Stimulated activated CD8-positive, alpha-beta memory T cell treated with anti-CD3 and anti-CD28 coated beads, Interleukin-2, amount 100 ng/mL, for 1 hour (primary cell): Measurements from ENCODE around the gene SESN1.
"Not testable (repeated sequence)": the region's sequence is repeated elsewhere in the genome, so short reads cannot be mapped to it uniquely, and the experiment has no call there.

Experiments
- DNase-seq, 2 donors: peaks; one replicate each; pipeline ENCODE4 v3.0.0-alpha.2; 2020; ENCODE audit warnings: low read depth in 2 of 2

Gene SESN1

DNA sequence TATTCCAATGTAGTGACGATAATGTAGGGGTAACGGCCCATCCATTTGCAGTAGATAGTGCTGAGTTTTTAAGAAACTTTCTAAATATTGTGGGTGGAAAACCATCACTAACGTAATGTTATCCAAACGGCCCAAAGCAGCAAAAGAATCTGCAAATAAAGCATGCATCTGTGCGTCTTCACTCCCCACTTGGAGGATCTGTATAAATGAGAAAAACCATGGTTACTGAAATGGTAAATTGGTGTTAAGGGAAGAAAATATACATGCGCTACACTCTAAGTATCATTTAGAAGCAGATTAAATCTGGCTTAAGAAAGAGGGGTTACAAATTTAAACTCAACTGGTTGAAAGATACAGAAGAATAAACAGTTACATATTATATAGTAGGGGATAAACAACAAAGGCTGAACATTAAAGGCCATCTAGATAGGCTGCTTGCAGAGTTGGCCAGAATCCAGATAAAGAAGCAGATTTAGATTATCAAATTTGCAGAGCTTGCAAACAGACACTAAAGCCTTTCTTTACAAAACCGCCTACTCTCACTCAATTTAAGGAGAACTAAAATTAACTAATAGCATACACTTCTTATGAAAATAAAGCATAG, 93.3 kb downstream of the SESN1 start:
- DNase-seq = no peak

DNA sequence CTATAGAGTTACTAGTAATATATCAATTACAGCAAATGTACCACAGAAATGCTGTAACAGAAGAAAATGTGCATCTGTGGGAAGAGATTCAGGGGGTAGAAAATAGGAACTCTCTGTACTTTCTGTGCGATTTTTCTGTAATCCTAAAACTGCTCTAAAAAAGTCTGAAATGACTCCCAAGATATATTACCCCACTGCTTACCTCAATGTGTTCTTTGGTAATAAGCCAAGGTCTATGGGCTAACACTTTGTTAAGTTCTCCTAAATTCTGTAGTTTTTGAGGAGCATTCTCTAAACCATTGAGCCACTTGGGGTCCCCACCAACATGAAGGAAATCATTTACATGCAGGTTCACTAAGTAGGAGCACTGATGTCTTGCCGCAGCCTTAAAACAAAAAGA, 94.4 kb downstream of the SESN1 start:
- no peak for DNase-seq

DNA sequence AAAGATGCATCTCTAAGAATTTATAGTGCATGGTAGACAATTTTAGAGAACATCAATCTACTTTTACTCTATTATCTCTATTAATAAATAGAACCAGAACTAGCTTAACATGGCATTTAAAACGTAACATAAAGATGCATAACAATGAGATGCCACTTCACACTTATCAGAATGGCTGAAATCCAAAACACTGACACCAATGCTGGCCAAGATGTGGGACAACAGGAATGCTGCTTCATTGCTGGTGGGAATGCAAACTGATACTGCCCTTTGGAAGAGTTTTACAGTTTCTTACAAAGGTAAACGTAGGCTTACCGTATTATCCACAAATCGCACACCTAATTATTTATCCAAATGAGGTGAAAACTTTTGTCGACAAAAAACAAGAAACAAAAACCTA, 95.2 kb downstream of the SESN1 start:
- no peak for DNase-seq

DNA sequence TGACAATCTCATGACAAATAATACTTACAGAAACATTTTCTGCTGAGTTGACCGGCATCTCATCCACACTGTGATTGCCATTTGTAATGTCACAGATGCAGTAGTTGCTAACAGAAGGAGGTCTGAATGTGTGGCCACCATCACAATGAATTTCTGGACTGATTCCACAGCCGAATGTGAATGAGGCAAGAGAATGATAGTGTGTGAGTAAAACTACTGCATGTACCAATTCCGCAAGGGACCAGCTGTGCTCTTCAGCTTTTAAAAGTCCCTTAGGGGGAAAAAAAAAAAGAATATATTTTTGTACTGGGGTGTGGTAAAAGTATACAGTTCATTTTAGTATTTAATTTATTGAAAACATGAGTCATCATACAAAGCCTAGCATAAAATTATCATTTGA, 96.2 kb downstream of the SESN1 start:
- DNase-seq = no peak

DNA sequence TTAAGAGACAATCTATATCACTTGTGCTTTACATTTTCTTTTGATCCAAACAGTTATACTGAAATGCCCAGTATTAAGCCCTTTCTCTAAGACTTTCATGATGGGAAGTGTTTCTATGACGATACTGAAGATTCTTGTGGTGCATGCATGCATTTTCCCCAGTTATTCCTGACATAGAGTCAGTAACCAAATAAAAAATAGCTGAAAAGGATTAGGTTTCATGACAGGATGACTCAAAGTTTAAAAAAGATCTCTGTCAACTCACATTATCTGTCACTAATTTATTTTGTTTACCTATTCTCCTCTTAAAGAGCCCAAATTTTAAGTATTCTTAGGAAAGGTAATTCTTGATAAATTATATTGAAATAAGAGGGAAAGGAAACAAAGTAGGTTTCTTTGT, 98.4 kb downstream of the SESN1 start:
- no peak for DNase-seq

DNA sequence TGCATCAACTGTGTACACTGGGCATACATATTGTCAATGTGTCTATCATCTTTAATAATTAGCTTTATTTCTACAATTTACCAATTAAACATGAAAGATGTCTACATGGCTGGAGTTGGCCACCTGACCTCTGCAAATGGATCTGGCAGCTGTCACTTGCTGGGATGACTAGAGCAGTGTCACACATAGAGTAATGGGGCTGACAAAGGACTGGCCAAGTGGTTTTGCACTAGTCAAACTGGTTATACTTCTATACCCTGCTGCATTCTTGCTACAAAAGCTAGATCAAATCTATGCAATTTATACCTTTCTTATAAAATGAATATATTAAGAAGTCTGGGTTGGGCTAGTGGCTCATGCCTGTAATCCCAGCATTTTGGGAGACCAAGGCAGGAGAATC, 99.3 kb downstream of the SESN1 start:
- DNase-seq = no peak

DNA sequence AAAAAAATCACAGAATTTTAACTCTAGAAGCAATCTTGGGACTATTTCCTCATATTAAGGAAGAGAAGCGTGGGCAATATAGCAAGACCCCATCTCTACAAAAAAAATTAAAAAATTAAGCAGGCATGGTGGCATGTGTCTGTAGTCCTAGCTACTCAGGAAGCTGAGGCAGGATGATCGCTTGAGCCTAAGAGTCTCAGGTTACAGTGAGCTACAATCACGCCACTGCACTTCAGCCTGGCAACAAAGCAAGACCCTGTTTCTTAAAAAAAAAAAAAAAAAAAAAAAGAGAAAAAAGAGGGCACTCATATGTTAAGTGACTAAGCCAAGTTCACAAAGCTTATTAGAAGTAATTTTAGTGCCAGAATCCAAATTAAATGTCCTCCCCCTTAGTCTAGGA, 100.8 kb downstream of the SESN1 start:
- no peak for DNase-seq

DNA sequence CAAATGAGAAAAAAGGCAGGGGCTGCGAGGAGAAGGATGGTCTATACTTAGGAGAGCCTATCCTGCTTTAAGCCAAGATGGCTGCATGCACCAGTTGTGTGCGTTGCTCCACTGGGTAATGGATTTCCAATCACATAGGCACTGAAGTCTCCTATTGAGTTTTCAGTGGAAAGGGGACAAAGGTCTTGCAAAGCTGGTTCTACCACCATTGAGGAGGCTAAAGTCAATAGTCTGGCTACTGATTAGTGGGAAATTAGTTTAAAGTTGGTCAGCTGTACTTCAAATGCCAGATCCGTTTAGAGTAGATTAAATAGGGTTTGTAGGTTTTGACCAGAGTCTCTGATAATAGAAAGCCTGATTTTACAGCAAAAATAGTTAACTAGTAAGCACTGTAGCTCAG, 104.9 kb downstream of the SESN1 start:
- no peak for DNase-seq

DNA sequence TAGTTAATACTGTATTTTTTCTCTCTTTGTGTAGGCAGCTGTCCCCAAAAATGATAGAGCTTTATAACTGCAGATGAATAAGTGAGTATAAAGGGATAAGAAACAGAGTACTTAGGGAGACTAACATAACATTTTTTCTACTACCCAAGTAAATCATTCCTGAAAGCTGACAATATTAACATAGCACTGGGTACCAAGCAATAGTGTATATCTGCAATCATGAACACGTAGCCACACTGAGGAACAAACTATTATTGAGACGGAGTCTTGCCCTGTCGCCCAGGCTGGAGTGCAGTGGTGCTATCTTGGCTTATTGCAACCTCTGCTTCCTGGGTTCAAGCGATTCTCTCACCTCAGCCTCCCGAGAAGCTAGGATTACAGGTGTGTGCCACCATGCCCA, 105.9 kb downstream of the SESN1 start:
- no peak for DNase-seq

DNA sequence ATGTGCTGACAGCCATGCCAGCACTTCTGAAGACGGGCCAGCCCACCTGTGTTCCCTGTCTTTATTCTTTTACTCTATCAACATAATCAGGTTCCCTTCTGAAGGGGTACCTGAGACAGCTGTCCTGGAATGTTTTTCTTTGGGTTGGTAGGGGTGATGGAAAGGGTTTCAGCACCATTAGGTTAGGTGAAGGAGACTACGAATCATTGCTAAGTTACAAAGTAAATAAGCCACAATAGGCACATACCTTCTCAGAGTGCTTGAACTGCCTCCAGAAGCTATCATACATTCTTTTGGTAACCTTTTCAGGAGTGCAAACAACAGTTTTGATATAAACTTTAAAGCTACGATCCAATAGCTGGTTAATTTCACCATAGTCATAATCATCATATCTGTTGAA, 106.3 kb downstream of the SESN1 start:
- no peak for DNase-seq

DNA sequence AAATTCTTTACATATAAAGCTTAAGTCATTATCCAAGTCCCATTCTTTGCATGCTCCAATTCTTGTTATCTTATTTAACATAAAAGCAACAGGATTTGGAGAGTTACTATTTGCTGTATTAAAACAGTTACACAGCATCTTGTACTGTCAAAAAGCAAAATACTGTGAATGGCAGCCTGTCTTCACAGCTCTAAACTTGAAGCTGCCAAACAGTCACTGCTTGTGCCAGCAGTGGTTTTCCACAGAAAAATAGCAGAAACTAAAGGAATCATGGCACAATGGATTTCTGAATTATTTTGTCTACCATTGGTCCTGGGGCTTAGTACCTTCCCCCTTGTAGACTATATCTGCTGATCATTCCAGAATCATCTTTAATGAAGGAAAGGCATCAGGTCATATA, 107.5 kb downstream of the SESN1 start:
- no peak for DNase-seq

DNA sequence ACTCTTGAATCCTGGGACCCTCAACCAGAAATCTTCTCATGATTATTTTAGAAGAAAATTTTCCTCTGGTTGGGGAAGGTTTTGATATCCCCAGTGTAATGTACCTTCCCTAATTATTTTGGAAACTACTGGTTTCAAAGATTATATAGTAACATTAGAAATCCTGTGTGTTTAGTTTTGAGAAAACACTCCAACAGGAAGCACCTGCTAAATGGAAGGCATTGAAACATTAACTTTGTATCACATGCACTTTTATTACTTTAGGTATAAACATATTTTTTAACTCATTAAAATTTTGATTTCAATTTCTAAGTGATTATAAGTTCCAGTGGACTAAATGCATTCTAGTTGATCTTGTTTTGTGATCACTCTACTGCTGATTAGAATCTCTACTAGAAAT, 109.3 kb downstream of the SESN1 start:
- no peak for DNase-seq

DNA sequence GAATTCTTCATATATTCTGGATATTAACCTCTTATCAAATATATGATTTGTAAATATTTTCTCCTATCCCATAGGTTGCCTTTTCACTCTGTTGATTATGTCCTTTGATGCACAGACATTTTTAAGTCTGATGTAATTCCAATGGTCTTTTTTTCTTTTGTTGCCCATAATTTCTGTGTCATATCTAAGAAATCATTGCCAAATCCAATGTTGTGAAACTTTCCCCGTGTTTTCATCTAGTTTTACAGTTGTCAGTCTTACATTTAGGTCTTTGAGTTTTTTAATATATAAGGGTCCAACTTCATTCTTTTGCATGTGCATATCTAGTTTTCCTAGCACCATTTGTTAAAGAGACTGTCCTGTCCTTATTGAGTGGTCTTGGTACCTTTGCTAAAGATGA, 111.5 kb downstream of the SESN1 start:
- no peak for DNase-seq

DNA sequence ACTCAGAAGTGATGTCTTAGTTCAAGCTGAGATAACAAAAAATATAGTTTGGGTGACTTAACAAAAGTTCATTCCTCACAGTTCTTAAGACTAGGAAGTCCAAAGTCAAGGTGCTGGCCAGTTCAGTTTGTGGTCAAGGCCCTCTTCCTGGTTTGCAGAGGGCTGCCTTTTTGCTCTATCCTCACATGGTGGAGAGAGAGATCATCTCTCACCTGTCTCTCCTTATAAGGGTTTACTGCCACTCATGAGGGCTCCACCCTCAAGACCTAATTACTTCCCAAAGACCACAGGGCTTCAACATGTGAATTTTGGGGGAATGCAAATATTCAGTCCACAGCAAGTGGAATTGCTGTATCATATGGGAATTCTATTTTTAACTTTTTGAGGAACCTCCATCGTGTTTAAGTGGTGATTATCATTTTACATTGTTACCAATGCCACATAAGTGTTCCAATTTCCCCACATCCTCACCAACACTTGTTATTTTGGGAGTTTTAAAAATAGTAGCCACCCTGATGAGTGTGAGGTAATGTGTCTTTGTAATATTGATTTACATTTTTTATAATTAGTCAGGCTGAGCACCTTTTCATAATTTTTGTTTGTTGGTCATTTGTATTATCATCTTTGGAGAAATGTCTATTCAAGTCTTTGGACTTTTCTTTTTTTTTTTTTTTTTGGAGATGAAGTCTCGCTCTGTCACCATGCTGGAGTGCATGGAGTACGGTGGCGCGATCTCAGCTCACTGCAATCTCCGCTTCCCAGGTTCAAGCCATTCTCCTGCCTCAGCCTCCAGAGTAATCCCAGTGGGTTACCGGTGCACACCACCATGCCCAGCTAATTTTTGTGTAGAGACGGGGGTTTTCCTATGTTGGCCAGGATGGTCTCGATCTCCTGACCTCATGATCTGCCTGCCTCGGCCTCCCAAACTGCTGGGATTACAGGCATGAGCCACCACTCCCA, 112.2 kb downstream of the SESN1 start:
- DNase-seq = no peak

DNA sequence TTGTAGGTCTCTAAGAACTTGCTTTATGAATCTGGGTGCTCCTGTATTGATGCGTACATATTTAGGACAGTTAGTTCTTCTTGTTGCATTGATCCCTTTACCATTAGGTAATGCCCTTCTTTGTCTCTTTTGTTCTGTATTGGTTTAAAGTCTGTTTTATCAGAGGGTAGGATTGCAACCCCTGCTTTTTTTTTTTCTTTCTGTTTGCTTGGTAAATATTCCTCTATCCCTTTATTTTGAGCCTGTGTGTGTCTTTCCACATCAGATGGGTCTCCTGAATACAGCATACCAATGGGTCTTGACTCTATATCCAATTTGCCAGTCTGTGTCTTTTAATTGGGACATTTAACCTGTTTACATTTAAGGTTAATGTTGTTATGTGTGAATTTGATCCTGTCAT, 116.0 kb downstream of the SESN1 start:
- DNase-seq = not testable (repeated sequence)

DNA sequence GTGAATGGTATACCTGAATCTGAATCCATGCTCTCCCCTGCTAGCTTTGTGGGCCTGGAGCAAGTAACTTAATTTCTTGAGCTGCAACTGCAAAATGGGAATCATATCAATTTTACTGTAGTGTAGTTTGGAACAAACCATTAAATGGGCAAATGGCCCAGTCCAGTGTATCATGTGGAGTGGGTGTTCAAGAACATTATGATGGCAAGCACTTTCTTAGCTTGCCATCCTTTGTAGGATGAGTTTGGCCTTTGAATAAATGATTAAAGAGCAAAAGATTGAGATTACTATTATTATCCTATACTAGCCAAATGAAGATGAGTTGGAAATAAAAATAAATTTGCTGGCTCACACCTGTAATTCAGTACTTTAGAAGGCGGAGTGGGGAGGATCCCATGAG, 120.4 kb downstream of the SESN1 start:
- DNase-seq = no peak

DNA sequence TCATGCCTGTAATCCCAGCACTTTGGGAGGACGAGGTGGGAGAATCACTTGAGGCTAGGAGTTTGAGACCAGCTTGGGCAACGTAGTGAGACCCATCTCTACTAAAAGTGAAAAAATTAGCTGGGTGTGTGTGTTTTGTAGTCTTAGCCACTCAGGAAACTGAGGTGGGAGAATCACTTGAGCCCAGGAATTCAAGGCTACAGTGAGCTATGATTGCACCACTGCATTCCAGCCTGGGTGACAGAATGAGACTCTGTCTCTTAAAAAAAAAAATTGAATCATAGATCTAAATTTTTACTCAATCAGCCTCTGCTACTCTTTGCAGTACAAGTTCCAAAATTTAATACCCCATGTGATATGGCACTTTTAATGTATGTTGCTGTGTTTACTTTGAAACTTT, 124.9 kb downstream of the SESN1 start:
- DNase-seq = no peak

DNA sequence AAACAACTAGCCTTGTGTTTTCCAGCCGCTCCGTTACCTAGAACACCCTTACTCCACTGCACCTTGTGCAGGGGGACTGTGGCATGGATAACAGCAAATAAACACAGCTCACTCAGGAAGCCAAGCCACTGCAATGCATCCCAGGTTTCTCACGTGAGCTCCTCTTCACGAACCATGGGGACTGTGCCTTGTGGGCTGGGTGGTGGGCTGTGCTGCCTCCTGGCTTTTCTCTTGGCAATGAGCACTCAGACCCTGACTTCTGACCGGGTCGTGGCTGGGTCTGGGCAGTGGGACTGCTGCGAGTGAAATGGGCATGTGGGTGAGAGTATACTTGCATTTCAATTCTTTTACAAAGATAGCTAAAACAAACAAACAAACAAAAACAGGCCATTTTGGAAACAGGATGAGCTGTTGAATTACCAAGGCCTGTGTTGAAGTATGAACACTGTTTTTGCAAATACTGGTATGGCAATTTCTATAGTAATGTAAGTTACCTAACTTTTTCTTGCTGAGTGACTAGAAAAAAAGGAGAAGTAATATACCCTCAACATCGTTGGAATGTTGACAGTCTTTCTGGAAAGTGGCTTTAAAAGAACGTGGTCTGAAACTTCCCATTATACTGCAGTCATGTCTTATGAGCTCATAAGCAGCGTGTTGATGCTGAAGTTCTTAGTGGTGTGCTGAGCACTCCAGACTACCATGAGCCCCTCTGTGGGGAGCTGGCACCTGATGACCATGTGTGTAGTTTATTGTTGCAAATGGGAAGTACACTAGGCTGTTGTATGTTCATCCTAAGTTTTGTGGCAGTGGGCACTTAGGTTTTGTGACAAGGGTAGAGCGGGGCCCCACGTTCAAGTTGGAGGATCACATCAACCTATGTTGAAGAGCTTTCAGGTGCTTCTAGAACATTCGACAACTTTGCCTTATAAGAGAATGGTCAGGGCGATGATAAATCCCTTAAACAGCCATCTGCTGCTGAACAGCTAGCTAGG, 126.0 kb downstream of the SESN1 start:
- no peak for DNase-seq

DNA sequence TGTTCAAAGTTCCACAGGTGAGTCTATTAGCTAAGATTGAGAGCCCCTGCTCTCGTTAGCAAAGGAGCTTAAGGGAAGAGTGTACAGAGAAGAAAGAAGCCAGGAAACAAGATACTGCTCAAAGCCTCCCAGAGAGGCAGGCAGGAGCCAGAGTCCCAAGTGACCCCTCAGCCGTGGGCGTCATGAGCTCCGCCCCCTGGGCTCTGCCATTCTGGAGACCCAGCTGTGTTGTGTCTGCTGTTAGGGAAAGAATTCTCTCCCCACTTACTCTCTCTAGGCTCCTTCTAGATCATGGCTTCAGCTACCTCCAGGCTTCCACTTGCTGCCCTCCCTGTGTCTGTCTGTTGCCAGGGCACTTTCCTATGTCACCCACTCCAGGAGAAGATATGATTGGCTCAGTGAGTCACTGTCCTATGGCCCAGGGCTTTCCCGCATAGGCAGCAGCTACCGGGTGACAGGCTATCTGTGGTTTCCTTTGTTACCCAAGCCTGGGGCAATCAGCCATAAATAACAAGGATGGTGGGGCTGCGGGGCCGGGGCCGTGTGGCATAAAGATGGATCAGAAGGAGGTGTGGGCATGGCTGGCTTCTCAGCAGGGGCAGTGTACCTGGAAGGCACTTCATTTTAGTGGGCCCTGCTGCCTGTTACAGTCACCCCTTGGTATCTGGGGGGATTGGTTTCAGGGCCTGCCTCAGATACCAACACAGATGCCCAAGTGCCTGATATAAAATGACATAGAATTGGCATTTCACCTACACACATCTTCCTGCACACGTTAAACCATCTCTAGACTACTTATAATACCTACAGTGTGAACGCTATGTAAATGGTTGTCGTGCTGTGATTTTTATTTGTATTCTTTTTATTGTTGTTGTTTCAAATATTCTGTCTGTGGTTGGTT, 127.5 kb downstream of the SESN1 start:
- DNase-seq = peak in 1 of 2 donors; percentile 5

DNA sequence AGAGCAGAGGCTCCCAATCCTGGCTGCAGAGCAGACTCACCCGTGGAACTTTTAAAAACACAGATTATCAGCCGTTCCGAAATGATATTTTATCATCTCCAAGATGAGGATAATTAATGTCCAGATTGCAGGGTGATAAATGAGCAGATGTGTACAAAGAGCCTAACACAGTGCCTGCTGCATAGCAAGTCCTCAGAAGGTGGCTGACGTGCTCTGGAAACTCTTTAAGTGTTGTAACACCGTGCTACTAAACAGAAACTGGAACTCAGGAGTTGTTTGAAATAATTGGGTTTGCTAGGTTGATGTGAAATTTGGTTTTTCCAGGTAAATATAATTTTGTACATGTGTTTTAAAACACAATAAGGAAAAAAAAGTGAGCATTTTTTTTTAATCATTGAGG, 128.4 kb downstream of the SESN1 start:
- no peak for DNase-seq

DNA sequence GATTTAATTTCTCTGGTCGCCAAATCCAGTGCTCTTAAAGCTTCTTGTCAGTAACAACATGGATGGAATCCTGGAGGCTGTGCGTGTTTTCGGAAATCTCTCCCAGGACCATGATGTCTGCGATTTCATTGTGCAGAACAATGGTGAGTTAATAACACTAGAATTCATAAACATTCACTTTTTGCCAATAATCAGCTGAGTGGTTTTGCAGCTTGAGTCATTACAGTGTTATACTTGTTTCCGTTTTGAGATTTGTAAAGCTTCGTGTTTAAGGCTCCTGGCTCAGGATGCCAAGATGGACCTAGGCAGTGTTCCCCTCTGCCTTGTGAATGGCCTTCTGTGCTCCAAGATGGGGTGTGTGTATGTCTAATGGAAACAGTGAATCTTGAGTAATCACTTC, 132.7 kb downstream of the SESN1 start:
- no peak for DNase-seq
